IMR-90 (cell line): Measurements from ENCODE around the gene IFNAR2. TPM values are rescaled to one million over a fixed set of nuclear protein-coding genes. Genes with fewer than 3 reads are reported as not detected.

Experiments
- ATAC-seq: fragments of 200-7000 bp; cut with Tn5 transposase; 2 replicates; pipeline ENCODE4 v1.9.1; 2020; ENCODE audit warnings: low read depth, mild to moderate bottlenecking, moderate library complexity
- BruUV-seq: library from RNA; stranded (reverse); fragments of 400-500 nt; replicated peaks from 2 replicates; lab custom pipeline; 2021; lab: Mats Ljungman, UMichigan
- CTCF ChIA-PET: fragments of 300-600 bp; formaldehyde crosslinking; extraction: SDS; loops from one replicate; lab custom pipeline; 2021; ENCODE audit warnings: antibody characterized with exemption; lab: Yijun Ruan, JAX
- POLR2A ChIA-PET: fragments of 300-600 bp; sonication (Branson Sonifier 250); formaldehyde crosslinking; loops from one replicate; lab custom pipeline; 2022; ENCODE audit warnings: antibody characterized with exemption; ENCODE audit not compliant: unreplicated experiment; lab: Charles Lee
- DNase-seq: peaks from one replicate; pipeline ENCODE4 v3.0.0; 2013
- H2AFZ ChIP-seq: replicated peaks from 2 replicates; pipeline ENCODE3; 2013; ENCODE audit warnings: low read length, mild to moderate bottlenecking; ENCODE audit not compliant: poor library complexity
- H2AK5ac ChIP-seq: 2 replicates; pipeline ENCODE4 v1.6.1; 2013; ENCODE audit warnings: low read depth, low read length, inconsistent platforms
- H2AK9ac ChIP-seq: replicated peaks from 2 replicates; pipeline ENCODE3; 2013; ENCODE audit warnings: mild to moderate bottlenecking, low read depth, low read length, moderate library complexity; ENCODE audit not compliant: poor library complexity
- H2BK120ac ChIP-seq: 2 replicates; pipeline ENCODE4 v1.6.1; 2013; ENCODE audit warnings: low read depth, low read length, inconsistent platforms
- H2BK15ac ChIP-seq: 3 replicates; pipeline ENCODE4 v1.6.1; 2013; ENCODE audit warnings: low read depth, low read length, inconsistent platforms
- H2BK20ac ChIP-seq: 2 replicates; pipeline ENCODE4 v1.6.1; 2013; ENCODE audit warnings: low read depth, mild to moderate bottlenecking, inconsistent platforms, low read length, moderate library complexity
- H2BK5ac ChIP-seq: 2 replicates; pipeline ENCODE4 v1.6.1; 2013; ENCODE audit warnings: mild to moderate bottlenecking, low read depth, low read length, inconsistent platforms; ENCODE audit not compliant: poor library complexity, severe bottlenecking
- H3K14ac ChIP-seq: replicated peaks from 2 replicates; pipeline ENCODE4 v1.6.1; 2013; ENCODE audit warnings: low read depth, low read length, inconsistent platforms
- H3K18ac ChIP-seq: 2 replicates; pipeline ENCODE4 v1.6.1; 2013; ENCODE audit warnings: low read depth, low read length, control low read depth
- H3K23ac ChIP-seq: 2 replicates; pipeline ENCODE4 v1.6.1; 2013; ENCODE audit warnings: low read depth, low read length, inconsistent platforms
- H3K27ac ChIP-seq: 2 replicates; pipeline ENCODE4 v1.5.1; 2013; ENCODE audit warnings: mild to moderate bottlenecking, control low read depth, low read length; ENCODE audit not compliant: insufficient read depth
- H3K27me3 ChIP-seq: 2 replicates; pipeline ENCODE4 v1.6.1; 2013; ENCODE audit warnings: low read length; ENCODE audit not compliant: control insufficient read depth, insufficient read depth
- H3K36me3 ChIP-seq: 2 replicates; pipeline ENCODE4 v1.6.1; 2013; ENCODE audit warnings: low read length, mixed read lengths; ENCODE audit not compliant: control insufficient read depth, insufficient read depth
- H3K4ac ChIP-seq: 2 replicates; pipeline ENCODE4 v1.6.1; 2013; ENCODE audit warnings: low read depth, low read length, inconsistent platforms
- H3K4me1 ChIP-seq: 2 replicates; pipeline ENCODE4 v1.6.1; 2013; ENCODE audit warnings: low read length, mixed read lengths; ENCODE audit not compliant: control insufficient read depth, insufficient read depth
- H3K4me2 ChIP-seq: 2 replicates; pipeline ENCODE4 v1.6.1; 2013; ENCODE audit warnings: low read depth, mild to moderate bottlenecking, control low read depth, low read length, moderate library complexity
- H3K4me3 ChIP-seq: 2 replicates; pipeline ENCODE4 v1.5.1; 2013; ENCODE audit warnings: low read depth, mild to moderate bottlenecking, control low read depth, low read length, moderate library complexity; ENCODE audit not compliant: insufficient read depth
- H3K56ac ChIP-seq: 2 replicates; pipeline ENCODE4 v1.6.1; 2013; ENCODE audit warnings: low read length, inconsistent platforms; ENCODE audit not compliant: insufficient read depth; ENCODE audit errors: extremely low read depth
- H3K79me1 ChIP-seq, 2 experiments: 2 replicates each; pipeline ENCODE4 v1.6.1; 2013; ENCODE audit warnings: low read length in 2 of 2, inconsistent platforms in 1 of 2, low read depth in 1 of 2
- H3K9ac ChIP-seq: 2 replicates; pipeline ENCODE4 v1.6.1; 2013; ENCODE audit warnings: low read depth, low read length, control low read depth
- H3K9me1 ChIP-seq: 2 replicates; pipeline ENCODE4 v1.6.1; 2013; ENCODE audit warnings: low read length, inconsistent platforms; ENCODE audit not compliant: insufficient read depth
- H3K9me3 ChIP-seq: 2 replicates; pipeline ENCODE4 v1.6.1; 2013; ENCODE audit warnings: low read length; ENCODE audit not compliant: control insufficient read depth, insufficient read depth
- H4K20me1 ChIP-seq: 2 replicates; pipeline ENCODE4 v1.6.1; 2013; ENCODE audit warnings: low read length, inconsistent platforms; ENCODE audit not compliant: insufficient read depth
- H4K5ac ChIP-seq: 2 replicates; pipeline ENCODE4 v1.6.1; 2013; ENCODE audit warnings: mild to moderate bottlenecking, low read depth, low read length, control low read depth
- H4K8ac ChIP-seq, 2 experiments: 2 replicates each; pipeline ENCODE4 v1.6.1; 2013; ENCODE audit warnings: low read depth in 2 of 2, low read length in 2 of 2, control low read depth in 1 of 2, inconsistent platforms in 1 of 2
- H4K91ac ChIP-seq: 2 replicates; pipeline ENCODE4 v1.6.1; 2013; ENCODE audit warnings: low read depth, low read length, inconsistent platforms; ENCODE audit not compliant: insufficient read depth
- BHLHE40 ChIP-seq: fragments of 150-350 bp; IDR thresholded peaks from 2 replicates; pipeline ENCODE4 v1.6.1; 2016; ENCODE audit warnings: mild to moderate bottlenecking, low read depth, low read length
- CEBPB ChIP-seq: IDR thresholded peaks from 2 replicates; pipeline ENCODE4 v1.6.1; 2012; ENCODE audit warnings: low read depth, low read length, improper control_type of control experiment
- CHD1 ChIP-seq: IDR thresholded peaks from 2 replicates; pipeline ENCODE4 v1.6.1; 2012; ENCODE audit warnings: low read depth, low read length, improper control_type of control experiment
- ELK1 ChIP-seq: fragments of 150-350 bp; IDR thresholded peaks from 2 replicates; pipeline ENCODE4 v1.6.1; 2016; ENCODE audit warnings: low read depth, mild to moderate bottlenecking, low read length, moderate library complexity, borderline replicate concordance
- FOS ChIP-seq: fragments of 150-350 bp; IDR thresholded peaks from 2 replicates; pipeline ENCODE4 v1.6.1; 2016; ENCODE audit warnings: low read depth, low read length
- MAFK ChIP-seq: IDR thresholded peaks from 2 replicates; pipeline ENCODE4 v1.6.1; 2012; ENCODE audit warnings: low read depth, low read length, improper control_type of control experiment
- MAZ ChIP-seq: IDR thresholded peaks from 2 replicates; pipeline ENCODE4 v1.6.1; 2012; ENCODE audit warnings: low read depth, mild to moderate bottlenecking, low read length, improper control_type of control experiment, moderate library complexity, borderline replicate concordance
- MXI1 ChIP-seq: IDR thresholded peaks from 2 replicates; pipeline ENCODE4 v1.6.1; 2012; ENCODE audit warnings: low read depth, mild to moderate bottlenecking, low read length, moderate library complexity, borderline replicate concordance
- NFE2L2 ChIP-seq: fragments of 150-350 bp; IDR thresholded peaks from 2 replicates; pipeline ENCODE4 v1.6.1; 2016; ENCODE audit warnings: low read depth, mild to moderate bottlenecking, low read length
- POLR2A ChIP-seq: IDR thresholded peaks from 2 replicates; pipeline ENCODE4 v1.6.1; 2012; ENCODE audit warnings: mild to moderate bottlenecking, low read depth, low read length
- RAD21 ChIP-seq: IDR thresholded peaks from 2 replicates; pipeline ENCODE4 v1.6.1; 2012; ENCODE audit warnings: low read length, improper control_type of control experiment
- RCOR1 ChIP-seq: IDR thresholded peaks from 2 replicates; pipeline ENCODE4 v1.6.1; 2012; ENCODE audit warnings: mild to moderate bottlenecking, low read length, improper control_type of control experiment; ENCODE audit not compliant: insufficient replicate concordance
- RFX5 ChIP-seq: IDR thresholded peaks from 2 replicates; pipeline ENCODE4 v1.8.0; 2012; ENCODE audit warnings: low read depth, mild to moderate bottlenecking, low read length, moderate library complexity
- SMC3 ChIP-seq: fragments of 150-350 bp; IDR thresholded peaks from 2 replicates; pipeline ENCODE4 v1.6.1; 2016; ENCODE audit warnings: low read depth, mild to moderate bottlenecking, antibody characterized with exemption, low read length, moderate library complexity
- USF2 ChIP-seq: fragments of 150-350 bp; IDR thresholded peaks from 2 replicates; pipeline ENCODE4 v1.6.1; 2017; ENCODE audit warnings: mild to moderate bottlenecking, antibody characterized with exemption, low read length, low read depth
- WGBS, 2 experiments: methylation state at CpG; one replicate each; pipeline versions ENCODE4 v1.1.5 to v1.1.7; 2013; ENCODE audit warnings: missing lambda C conversion rate in 2 of 2; ENCODE audit not compliant: insufficient read length in 1 of 2; ENCODE audit errors: extremely low coverage in 2 of 2; 5-methylcytosine and 5-hydroxymethylcytosine counted together
- dilution Hi-C: fragments of 300-500 bp; cut with HindIII; formaldehyde crosslinking; loops from one replicate; pipeline ENCODE4 v1.14.3; 2018; ENCODE audit warnings: low sequenced_read_pairs; ENCODE audit not compliant: unreplicated experiment
- in situ Hi-C: fragments of 300-500 bp; cut with MboI; formaldehyde crosslinking; loops from 3 replicates; pipeline ENCODE4 v1.14.3; 2019; ENCODE audit warnings: low sequenced_read_pairs, inconsistent platforms, mixed read lengths
- intact Hi-C: fragments of 100-400 bp; cut with micrococcal nuclease; formaldehyde crosslinking; loops from 2 replicates; pipeline ENCODE4 v1.10.0; 2022
- polyA plus RNA-seq, 3 experiments: library from polyadenylated mRNA; depleted of rRNA; stranded (reverse); fragments of >200 nt; gene quantifications; 2 replicates each; pipeline ENCODE4 v1.2.3, GENCODE V29; 2012; ENCODE audit warnings: low replicate concordance in 1 of 3
- total RNA-seq: library from RNA; depleted of rRNA; stranded (reverse); fragments of >200 nt; gene quantifications from 2 replicates; pipeline ENCODE4 v1.2.3, GENCODE V29; 2012
- TF ChIP-seq, protein P1 (sequence below): conservative IDR thresholded peaks from 2 replicates; pipeline ENCODE4 v1.5.1; 2012; ENCODE audit warnings: mild to moderate bottlenecking, low read depth, low read length, improper control_type of control experiment

The IFNAR2 gene
- total and polyA plus RNA-seq, 2 of the 4 experiments (the other 2 are of a cell fraction) = 6.3 to 13.9 TPM

DNA sequence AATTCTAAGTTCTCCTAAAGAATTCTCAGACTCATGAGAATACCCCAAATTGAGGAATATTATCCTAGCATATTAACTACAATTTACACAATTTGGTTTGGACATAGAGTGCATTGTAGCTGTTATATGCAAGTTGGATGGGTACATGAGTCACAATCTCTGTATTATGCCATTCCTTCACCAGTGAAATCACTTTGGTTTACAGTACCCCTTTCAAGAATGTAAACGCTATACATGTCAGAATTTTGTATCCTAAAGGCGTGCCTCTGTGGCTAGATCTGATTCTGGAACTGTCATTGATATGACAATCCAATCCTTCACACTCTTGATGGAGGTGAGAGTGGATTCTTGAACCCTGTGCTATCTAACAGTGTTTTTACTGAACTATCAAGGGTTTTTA, 29.7 kb downstream of the IFNAR2 start:
- H2AK9ac ChIP-seq = no peak overlapping the region
- H3K56ac ChIP-seq = no peak overlapping the region
- no peaks in the 10 kb centered on the region for H3K9me3 ChIP-seq
- peaks cover 4% of the 10 kb centered on the region for H3K4me1 ChIP-seq
- no peak overlapping the region for H2AK5ac ChIP-seq
- intact Hi-C loops = no loop called here
- H2BK5ac ChIP-seq = no peak overlapping the region
- H2BK15ac ChIP-seq = no peak overlapping the region
- H3K79me1 ChIP-seq = peaks cover 0 to 3% of the 10 kb centered on the region in 2 experiments; a peak in 1 of 4 replicates
- peaks cover 6% of the 10 kb centered on the region for H3K9me1 ChIP-seq
- ATAC-seq = peak; percentile 85
- H2AFZ ChIP-seq = no peak overlapping the region
- H2BK120ac ChIP-seq = no peak overlapping the region
- TF ChIP-seq CEBPB = peak; percentile 68; the same call in 1 of the 2 replicates
- TF ChIP-seq FOS = peak; percentile 60; the same call in 1 of the 2 replicates
- TF ChIP-seq RAD21 = no peak
- TF ChIP-seq ELK1 = no peak
- TF ChIP-seq CHD1 = no peak
- TF ChIP-seq NFE2L2 = no peak
- TF ChIP-seq BHLHE40 = peak; percentile 58; the same call in 1 of the 2 replicates
- no peak for TF ChIP-seq SMC3
- no peak for TF ChIP-seq MAZ
- no peak for TF ChIP-seq RFX5
- no peak for TF ChIP-seq MAFK
- no peak for TF ChIP-seq USF2
- no peak for TF ChIP-seq RCOR1
- TF ChIP-seq, protein P1, sequence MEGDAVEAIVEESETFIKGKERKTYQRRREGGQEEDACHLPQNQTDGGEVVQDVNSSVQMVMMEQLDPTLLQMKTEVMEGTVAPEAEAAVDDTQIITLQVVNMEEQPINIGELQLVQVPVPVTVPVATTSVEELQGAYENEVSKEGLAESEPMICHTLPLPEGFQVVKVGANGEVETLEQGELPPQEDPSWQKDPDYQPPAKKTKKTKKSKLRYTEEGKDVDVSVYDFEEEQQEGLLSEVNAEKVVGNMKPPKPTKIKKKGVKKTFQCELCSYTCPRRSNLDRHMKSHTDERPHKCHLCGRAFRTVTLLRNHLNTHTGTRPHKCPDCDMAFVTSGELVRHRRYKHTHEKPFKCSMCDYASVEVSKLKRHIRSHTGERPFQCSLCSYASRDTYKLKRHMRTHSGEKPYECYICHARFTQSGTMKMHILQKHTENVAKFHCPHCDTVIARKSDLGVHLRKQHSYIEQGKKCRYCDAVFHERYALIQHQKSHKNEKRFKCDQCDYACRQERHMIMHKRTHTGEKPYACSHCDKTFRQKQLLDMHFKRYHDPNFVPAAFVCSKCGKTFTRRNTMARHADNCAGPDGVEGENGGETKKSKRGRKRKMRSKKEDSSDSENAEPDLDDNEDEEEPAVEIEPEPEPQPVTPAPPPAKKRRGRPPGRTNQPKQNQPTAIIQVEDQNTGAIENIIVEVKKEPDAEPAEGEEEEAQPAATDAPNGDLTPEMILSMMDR = no peak
- TF ChIP-seq MXI1 = no peak
- TF ChIP-seq POLR2A = no peak
- H3K4me2 ChIP-seq = no peak overlapping the region
- ChIA-PET POLR2A (interaction anchor here (1.1 kb wide), 1 partner anchor 41 kb away, joined by 6 read pairs; no protein-coding TSS in a partner anchor), CTCF (no interaction called here)
- no peak overlapping the region for H3K4ac ChIP-seq
- in situ Hi-C loops = no loop called here
- H2BK20ac ChIP-seq = no peak overlapping the region
- H3K27ac ChIP-seq = no peak overlapping the region
- DNase-seq = peak; percentile 60
- dilution Hi-C loops = no loop called here
- H3K36me3 ChIP-seq = peaks cover 22% of the 10 kb centered on the region
- BruUV-seq = no TSS peak
- H4K91ac ChIP-seq = no peak overlapping the region
- H3K27me3 ChIP-seq = no peaks in the 10 kb centered on the region
- no peak overlapping the region for H3K18ac ChIP-seq
- H3K9ac ChIP-seq = no peak overlapping the region
- no peak overlapping the region for H3K4me3 ChIP-seq
- H4K8ac ChIP-seq = no peak overlapping the region; a peak in 1 of 4 replicates
- no peak overlapping the region for H3K23ac ChIP-seq
- no peaks in the 10 kb centered on the region for H4K20me1 ChIP-seq
- no peak overlapping the region for H4K5ac ChIP-seq
- WGBS, 2 experiments = no CpG with 5 or more reads among the region's 2 CpGs
- H3K14ac ChIP-seq = no peak overlapping the region
